Endothelial cell of umbilical vein (primary cell): ENCODE results near the gene GSE1. TPM values are rescaled to one million over a fixed set of nuclear protein-coding genes. Genes with fewer than 3 reads are reported as not detected.

Experiments used
- BruUV-seq: library from RNA; stranded (reverse); fragments of 400-500 nt; replicated peaks from 2 replicates; lab custom pipeline; 2021; lab: Mats Ljungman, UMichigan
- CTCF ChIA-PET: fragments of 300-600, 350-600 bp; sonication (Branson Sonifier 250); formaldehyde crosslinking; loops from one replicate; lab custom pipeline; 2021; ENCODE audit warnings: antibody characterized with exemption, inconsistent platforms; lab: Charles Lee
- POLR2A ChIA-PET: fragments of 300-600, 350-600 bp; sonication (Branson Sonifier 250); formaldehyde crosslinking; loops from one replicate; lab custom pipeline; 2021; ENCODE audit warnings: antibody characterized with exemption, inconsistent platforms; lab: Charles Lee
- DNase-seq: peaks from one replicate; pipeline ENCODE4 v3.0.0-alpha.2; 2011; ENCODE audit warnings: low read depth, low spot score
- FAIRE-seq: peaks from 2 replicates; lab custom pipeline; 2011; peaks lifted over from hg19 to GRCh38; lab: Jason Lieb, UNC
- H2AFZ ChIP-seq: 2 replicates; pipeline ENCODE4 v1.6.0; 2012; ENCODE audit warnings: low read depth, low read length, control low read depth, inconsistent platforms
- H3K27ac ChIP-seq: 2 replicates; pipeline ENCODE4 v1.5.1; 2011; ENCODE audit warnings: low read depth, mild to moderate bottlenecking, control low read depth, low read length, moderate library complexity; ENCODE audit not compliant: insufficient read depth
- H3K27me3 ChIP-seq, 2 experiments: 2 replicates each; pipeline versions ENCODE4 v1.6.0 to v1.6.1; 2011; ENCODE audit warnings: low read length in 2 of 2, mixed read lengths in 1 of 2; ENCODE audit not compliant: control insufficient read depth in 2 of 2, insufficient read depth in 2 of 2
- H3K36me3 ChIP-seq, 2 experiments: 2 replicates in 1 of 2; 3 replicates in 1 of 2; pipeline ENCODE4 v1.5.1; 2011; ENCODE audit warnings: low read length in 2 of 2, mild to moderate bottlenecking in 1 of 2, moderate library complexity in 1 of 2; ENCODE audit not compliant: control insufficient read depth in 2 of 2, insufficient read depth in 2 of 2; ENCODE audit errors: extremely low read depth in 1 of 2
- H3K4me1 ChIP-seq: 3 replicates; pipeline ENCODE4 v1.5.1; 2011; ENCODE audit warnings: mild to moderate bottlenecking, low read length; ENCODE audit not compliant: control insufficient read depth, insufficient read depth; ENCODE audit errors: extremely low read depth
- H3K4me2 ChIP-seq: 2 replicates; pipeline ENCODE4 v1.6.1; 2011; ENCODE audit warnings: low read length, control low read depth, mixed read lengths; ENCODE audit not compliant: insufficient read depth
- H3K4me3 ChIP-seq, 3 experiments: fragments of 200-600 bp in 1 of 3; sonication (generic), shearing (Covaris generic) in 1 of 3; replicated peaks in 1 of 3; 2 replicates each; pipeline ENCODE4 v1.5.1; 2011 to 2016; ENCODE audit warnings: control low read depth in 3 of 3, low read length in 3 of 3, mild to moderate bottlenecking in 2 of 3, inconsistent platforms in 1 of 3, low read depth in 1 of 3, moderate library complexity in 1 of 3; ENCODE audit not compliant: insufficient read depth in 1 of 3
- H3K79me2 ChIP-seq: 2 replicates; pipeline ENCODE4 v1.6.0; 2012; ENCODE audit warnings: low read length, inconsistent platforms; ENCODE audit not compliant: control insufficient read depth, insufficient read depth
- H3K9ac ChIP-seq: replicated peaks from 2 replicates; pipeline ENCODE3; 2011; ENCODE audit warnings: low read length, control low read depth; ENCODE audit not compliant: insufficient read depth; ENCODE audit errors: extremely low read depth
- H3K9me1 ChIP-seq: replicated peaks from 3 replicates; pipeline ENCODE4 v1.6.0; 2011; ENCODE audit warnings: mild to moderate bottlenecking, low read length; ENCODE audit not compliant: control insufficient read depth, insufficient read depth; ENCODE audit errors: extremely low read depth
- H3K9me3 ChIP-seq: replicated peaks from 2 replicates; pipeline ENCODE4 v1.5.1; 2012; ENCODE audit warnings: low read length, inconsistent platforms; ENCODE audit not compliant: control insufficient read depth, insufficient read depth
- H4K20me1 ChIP-seq: replicated peaks from 2 replicates; pipeline ENCODE3; 2011; ENCODE audit warnings: mild to moderate bottlenecking, low read length; ENCODE audit not compliant: control insufficient read depth, insufficient read depth; ENCODE audit errors: extremely low read depth
- CTCF ChIP-seq, 2 donors: IDR thresholded peaks; 1 replicate in 1 of 2; 2 replicates in 1 of 2; pipeline ENCODE4 v1.5.1; 2011; ENCODE audit warnings: low read length in 2 of 2, mild to moderate bottlenecking in 2 of 2, moderate library complexity in 2 of 2, control low read depth in 1 of 2, inconsistent platforms in 1 of 2, low read depth in 1 of 2; ENCODE audit not compliant: insufficient read depth in 1 of 2; ENCODE audit errors: extremely low read depth in 1 of 2
- EZH2 ChIP-seq: IDR thresholded peaks from 2 replicates; pipeline ENCODE4 v1.6.1; 2012; ENCODE audit warnings: borderline replicate concordance, low read depth, mild to moderate bottlenecking, moderate library complexity, low read length, inconsistent platforms; ENCODE audit not compliant: severe bottlenecking
- FOS ChIP-seq: IDR thresholded peaks from 2 replicates; pipeline ENCODE4 v1.6.1; 2011; ENCODE audit warnings: mild to moderate bottlenecking, low read length, moderate library complexity, borderline replicate concordance; ENCODE audit not compliant: insufficient read depth
- GATA2 ChIP-seq: IDR thresholded peaks from 2 replicates; pipeline ENCODE4 v1.7.0; 2011; ENCODE audit warnings: low read depth, mild to moderate bottlenecking, moderate library complexity, mixed read lengths, low read length; ENCODE audit not compliant: insufficient read length, insufficient read depth
- JUN ChIP-seq: IDR thresholded peaks from 2 replicates; pipeline ENCODE4 v1.6.1; 2011; ENCODE audit warnings: borderline replicate concordance, low read depth; ENCODE audit not compliant: insufficient read length, insufficient read depth
- MYC ChIP-seq: IDR thresholded peaks from one replicate; pipeline ENCODE4 v1.6.1; 2011; ENCODE audit warnings: mild to moderate bottlenecking, low read depth, low read length
- POLR2A ChIP-seq: IDR thresholded peaks from 2 replicates; pipeline ENCODE4 v1.6.1; 2012; ENCODE audit warnings: low read depth, mild to moderate bottlenecking, control low read depth, low read length
- POLR2AphosphoS5 ChIP-seq: IDR thresholded peaks from 2 replicates; pipeline ENCODE4 v1.6.1; 2012; ENCODE audit warnings: low read depth, mild to moderate bottlenecking, control low read depth, low read length, moderate library complexity; ENCODE audit not compliant: insufficient read depth
- dilution Hi-C: fragments of 300-500 bp; cut with MboI; formaldehyde crosslinking; loops from one replicate; pipeline ENCODE4 v1.15.0; 2019; ENCODE audit warnings: low sequenced_read_pairs; ENCODE audit not compliant: extremely low pct_ligation_motif_present
- intact Hi-C: fragments of 100-400 bp; cut with micrococcal nuclease; formaldehyde crosslinking; loops from one replicate; pipeline ENCODE4 v1.10.0; 2022
- polyA plus RNA-seq, 4 experiments: library from polyadenylated mRNA; depleted of rRNA in 3 of 4; stranded (reverse) in 3 of 4; unstranded in 1 of 4; fragments of >200 nt; gene quantifications; 2 replicates each; pipeline versions ENCODE4 v1.2.1 to v1.2.3, GENCODE V29; 2011 to 2012; ENCODE audit warnings: missing spikeins in 1 of 4
- total RNA-seq: library from RNA; stranded (reverse); gene quantifications from 2 replicates; pipeline ENCODE4 v1.2.3, GENCODE V29; 2021
- TF ChIP-seq, protein P1 (sequence below): IDR thresholded peaks from 2 replicates; pipeline ENCODE4 v1.6.1; 2011; ENCODE audit not compliant: insufficient read depth, insufficient read length

GSE1 gene
- total and polyA plus RNA-seq, 2 donors (not counting 3 experiments of a cell fraction or from before 2014, with no cell fraction given), result 4.2 to 18.3 TPM

DNA sequence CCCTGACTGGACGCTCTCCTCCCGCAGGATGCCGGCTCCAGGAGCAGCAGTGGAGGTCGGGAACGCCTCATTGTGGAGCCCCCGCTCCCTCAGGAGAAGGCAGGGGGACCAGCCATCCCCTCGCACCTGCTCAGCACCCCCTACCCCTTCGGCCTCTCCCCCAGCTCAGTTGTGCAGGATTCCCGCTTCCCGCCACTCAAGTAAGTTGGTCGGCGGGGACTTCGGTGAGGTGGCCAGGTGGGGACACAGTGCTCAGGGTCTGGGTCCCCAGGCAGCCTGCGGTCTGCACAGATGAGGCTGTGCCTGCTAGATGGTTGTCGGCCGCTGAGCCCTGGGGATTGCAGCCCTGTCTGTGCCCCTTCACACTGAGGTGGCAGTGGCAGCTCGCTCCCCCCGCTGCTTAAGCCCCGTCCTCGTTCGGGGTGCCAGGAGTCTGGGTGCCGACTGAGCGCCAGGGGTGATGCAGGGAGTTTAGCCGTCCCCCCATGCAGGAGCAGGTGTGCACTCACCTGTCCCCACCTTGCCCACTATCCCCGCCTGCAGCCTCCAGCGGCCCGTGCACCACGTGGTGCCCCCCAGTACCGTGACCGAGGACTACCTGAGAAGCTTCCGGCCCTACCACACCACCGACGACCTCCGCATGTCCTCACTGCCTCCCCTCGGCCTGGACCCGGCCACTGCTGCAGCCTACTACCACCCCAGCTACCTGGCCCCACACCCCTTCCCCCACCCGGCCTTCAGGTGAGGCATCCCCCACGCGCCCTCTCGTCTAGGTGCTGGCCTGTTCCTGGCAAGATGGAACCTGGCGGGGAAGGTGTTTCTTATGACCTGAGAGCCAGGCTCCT is 41.4 kb downstream of the GSE1 start:
- no peaks in the 10 kb centered on the region for H3K9me1 ChIP-seq
- no peak overlapping the region for H3K27ac ChIP-seq
- ChIA-PET POLR2A (no interaction called here), CTCF (interaction anchor here (1.0 kb wide), 1 partner anchor 39 kb away, joined by 3 read pairs; no protein-coding TSS in a partner anchor)
- DNase-seq, result no peak
- no peak overlapping the region for H2AFZ ChIP-seq
- dilution Hi-C loops (no loop called here), intact Hi-C loops (no loop called here)
- H3K4me1 ChIP-seq, result no peaks in the 10 kb centered on the region
- H3K4me3 ChIP-seq, result no peak overlapping the region
- H3K27me3 ChIP-seq, result no peaks in the 10 kb centered on the region
- no peaks in the 10 kb centered on the region for H3K9me3 ChIP-seq
- H3K79me2 ChIP-seq, result no peaks in the 10 kb centered on the region
- H3K36me3 ChIP-seq, result no peaks in the 10 kb centered on the region
- no peak overlapping the region for H3K4me2 ChIP-seq
- no peak for FAIRE-seq
- H4K20me1 ChIP-seq, result no peaks in the 10 kb centered on the region
- no TSS peak for BruUV-seq
- no peak for TF ChIP-seq MYC
- TF ChIP-seq EZH2, result no peak
- TF ChIP-seq, protein P1, sequence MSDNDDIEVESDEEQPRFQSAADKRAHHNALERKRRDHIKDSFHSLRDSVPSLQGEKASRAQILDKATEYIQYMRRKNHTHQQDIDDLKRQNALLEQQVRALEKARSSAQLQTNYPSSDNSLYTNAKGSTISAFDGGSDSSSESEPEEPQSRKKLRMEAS, result no peak
- no peak for TF ChIP-seq POLR2A
- no peak for TF ChIP-seq JUN
- no peak for TF ChIP-seq CTCF (IDR thresholded peaks at IDR 0.05; ENCODE audit: extremely low read depth in 1 of 2, insufficient read depth in 1 of 2, low read depth in 1 of 2, low read length in 2 of 2)
- no peak for TF ChIP-seq POLR2AphosphoS5
- TF ChIP-seq FOS, result no peak
- no peak for TF ChIP-seq GATA2
- H3K9ac ChIP-seq, result no peak overlapping the region
